ENCODE measurements around the gene UBN2. TPM values are rescaled to one million over a fixed set of nuclear protein-coding genes. Genes with fewer than 3 reads are reported as not detected.
A peak's percentile ranks its signal among the peaks of the same experiment; 100 is the strongest.

The UBN2 gene
- total RNA-seq, 2 experiments from 2014 or later = 7.0 to 7.6 TPM

DNA sequence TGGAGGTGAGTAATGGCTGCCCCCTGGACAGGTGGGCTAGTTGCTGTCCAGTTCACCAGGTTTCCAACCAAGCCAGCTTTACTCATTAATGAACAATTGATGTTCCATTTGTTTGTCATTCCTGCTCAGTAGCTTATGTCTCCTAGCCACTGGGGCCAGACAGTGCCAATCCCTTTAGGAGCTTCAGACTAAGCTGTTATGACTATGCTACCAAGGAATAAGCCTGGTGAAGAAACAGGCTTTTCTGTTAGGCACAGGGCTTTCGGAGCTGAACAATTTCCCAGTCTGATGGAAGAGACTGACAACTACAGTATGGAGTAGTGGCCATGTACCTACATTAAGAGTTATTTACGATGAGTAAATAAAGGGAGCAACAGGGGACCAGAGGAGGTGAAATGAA, 108.0 kb downstream of the UBN2 start:
- Mint-ChIP-seq H3K4me1 (ENCODE audit: low read depth) (peaks cover 21% of the 10 kb centered on the region), H3K4me3 (peak overlapping the region; percentile 82), H3K27ac (peak overlapping the region; percentile 99), H3K27me3 (peaks cover 3% of the 10 kb centered on the region), H3K9me3 (peaks cover 5% of the 10 kb centered on the region), H3K36me3 (ENCODE audit: low read depth) (peaks cover 17% of the 10 kb centered on the region)
- ChIA-PET CTCF (interaction anchor here (1.1 to 1.5 kb wide), 4 partner anchors 20 to 302 kb away, joined by 3 to 5 read pairs (median 4); partner anchors contain the start of gene LUC7L2), POLR2A (interaction anchor here (0.6 to 2.8 kb wide), 5 partner anchors 8 to 1344 kb away, joined by 3 to 36 read pairs (median 4); partner anchors contain the start of gene LUC7L2)
- TF ChIP-seq, protein P1, sequence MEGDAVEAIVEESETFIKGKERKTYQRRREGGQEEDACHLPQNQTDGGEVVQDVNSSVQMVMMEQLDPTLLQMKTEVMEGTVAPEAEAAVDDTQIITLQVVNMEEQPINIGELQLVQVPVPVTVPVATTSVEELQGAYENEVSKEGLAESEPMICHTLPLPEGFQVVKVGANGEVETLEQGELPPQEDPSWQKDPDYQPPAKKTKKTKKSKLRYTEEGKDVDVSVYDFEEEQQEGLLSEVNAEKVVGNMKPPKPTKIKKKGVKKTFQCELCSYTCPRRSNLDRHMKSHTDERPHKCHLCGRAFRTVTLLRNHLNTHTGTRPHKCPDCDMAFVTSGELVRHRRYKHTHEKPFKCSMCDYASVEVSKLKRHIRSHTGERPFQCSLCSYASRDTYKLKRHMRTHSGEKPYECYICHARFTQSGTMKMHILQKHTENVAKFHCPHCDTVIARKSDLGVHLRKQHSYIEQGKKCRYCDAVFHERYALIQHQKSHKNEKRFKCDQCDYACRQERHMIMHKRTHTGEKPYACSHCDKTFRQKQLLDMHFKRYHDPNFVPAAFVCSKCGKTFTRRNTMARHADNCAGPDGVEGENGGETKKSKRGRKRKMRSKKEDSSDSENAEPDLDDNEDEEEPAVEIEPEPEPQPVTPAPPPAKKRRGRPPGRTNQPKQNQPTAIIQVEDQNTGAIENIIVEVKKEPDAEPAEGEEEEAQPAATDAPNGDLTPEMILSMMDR (IDR thresholded peaks at IDR 0.05) = no peak
- intact Hi-C loops (cut with micrococcal nuclease) = no loop called here
- ATAC-seq (no peak), DNase-seq (no peak)

DNA sequence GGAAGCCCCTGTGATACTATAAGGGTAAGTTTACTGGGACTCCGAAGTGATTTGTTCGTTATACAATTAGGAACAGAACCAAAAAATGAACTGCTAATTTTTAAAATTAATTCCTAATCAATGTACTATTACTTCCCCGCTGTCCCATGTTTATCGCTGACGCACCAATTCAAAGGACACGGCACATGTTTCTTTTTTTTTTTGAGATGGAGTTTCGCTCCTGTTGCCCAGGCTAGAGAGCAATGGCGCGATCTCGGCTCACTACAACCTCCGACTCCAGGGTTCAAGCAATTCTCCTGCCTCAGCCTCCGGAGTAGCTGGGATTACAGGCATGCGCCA, 108.6 kb downstream of the UBN2 start:
- ATAC-seq = no peak
- Mint-ChIP-seq H3K27me3 (peaks cover 3% of the 10 kb centered on the region), H3K4me1 (ENCODE audit: low read depth) (peaks cover 24% of the 10 kb centered on the region), H3K9me3 (peaks cover 5% of the 10 kb centered on the region), H3K4me3 (peak overlapping the region; percentile 82), H3K27ac (peak overlapping the region; percentile 99), H3K36me3 (ENCODE audit: low read depth) (peaks cover 19% of the 10 kb centered on the region)
- TF ChIP-seq, protein P1 (IDR thresholded peaks at IDR 0.05) = no peak
- ChIA-PET POLR2A (interaction anchor here (0.8 to 2.8 kb wide), 5 partner anchors 9 to 205 kb away, joined by 3 to 36 read pairs (median 4); partner anchors contain the start of gene LUC7L2), CTCF (interaction anchor here (0.9 to 1.4 kb wide), 5 partner anchors 10 to 107 kb away, joined by 3 to 5 read pairs (median 4); partner anchors contain the start of gene LUC7L2)
- DNase-seq = no peak
- intact Hi-C loops (cut with micrococcal nuclease) = loop anchor here (1.0 to 10.0 kb wide), 3 partner anchors 21 to 325 kb away; partner anchors contain the start of gene ZC3HAV1

DNA sequence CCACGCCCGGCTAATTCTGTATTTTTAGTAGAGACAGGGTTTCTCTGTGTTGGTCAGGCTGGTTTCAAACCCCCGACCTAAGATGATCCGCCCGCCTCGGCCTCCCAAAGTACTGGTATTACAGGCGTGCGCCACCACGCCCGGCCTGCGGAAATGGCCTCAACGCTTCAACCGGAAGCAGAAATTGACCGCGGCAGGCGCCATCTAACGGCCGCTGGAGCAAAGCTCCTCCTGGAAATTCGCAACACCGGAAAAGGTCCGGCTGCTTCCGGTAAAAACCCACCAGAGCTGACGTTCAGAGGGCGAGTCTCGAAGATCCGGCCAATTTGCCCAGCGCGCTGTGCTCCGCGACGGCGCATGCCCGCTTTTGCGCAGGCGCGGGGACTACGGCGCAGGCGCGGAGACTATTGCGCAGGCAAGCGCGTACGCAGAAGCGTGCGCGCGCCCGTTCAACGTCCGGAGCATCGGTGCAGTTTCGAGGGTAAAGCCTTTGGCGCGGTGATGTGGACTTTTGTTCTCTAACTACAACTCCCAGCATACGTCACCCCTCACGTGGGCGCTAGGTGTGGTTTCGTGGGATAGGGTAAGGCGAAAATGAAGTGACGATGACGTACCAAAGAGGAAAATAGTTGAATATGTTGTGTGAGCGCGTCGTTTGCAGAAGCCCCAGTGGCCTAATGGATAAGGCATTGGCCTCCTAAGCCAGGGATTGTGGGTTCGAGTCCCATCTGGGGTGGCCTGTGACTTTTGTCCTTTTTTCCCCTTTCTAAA, 109.2 kb downstream of the UBN2 start:
- peaks cover 5% of the 10 kb centered on the region for H3K9me3 Mint-ChIP-seq
- peak overlapping the region; percentile 82 for H3K4me3 Mint-ChIP-seq
- CTCF ChIA-PET = interaction anchor here (0.7 to 1.4 kb wide), 5 partner anchors 9 to 108 kb away, joined by 3 to 5 read pairs (median 4); partner anchors contain the start of gene LUC7L2
- H3K36me3 Mint-ChIP-seq (ENCODE audit: low read depth) = peaks cover 23% of the 10 kb centered on the region
- DNase-seq (peak; percentile 100), ATAC-seq (peak; percentile 72)
- H3K27me3 Mint-ChIP-seq = peaks cover 3% of the 10 kb centered on the region
- POLR2A ChIA-PET = interaction anchor here (1.0 to 2.8 kb wide), 4 partner anchors 9 to 19 kb away, joined by 3 to 36 read pairs (median 4); partner anchors contain the start of gene LUC7L2
- peaks cover 24% of the 10 kb centered on the region for H3K4me1 Mint-ChIP-seq (ENCODE audit: low read depth)
- TF ChIP-seq, protein P1 (IDR thresholded peaks at IDR 0.05) = peak; percentile 67
- peak overlapping the region; percentile 99 for H3K27ac Mint-ChIP-seq
- intact Hi-C loops (cut with micrococcal nuclease) = loop anchor here (1.0 to 10.0 kb wide), 3 partner anchors 20 to 325 kb away; partner anchors contain the start of gene ZC3HAV1

DNA sequence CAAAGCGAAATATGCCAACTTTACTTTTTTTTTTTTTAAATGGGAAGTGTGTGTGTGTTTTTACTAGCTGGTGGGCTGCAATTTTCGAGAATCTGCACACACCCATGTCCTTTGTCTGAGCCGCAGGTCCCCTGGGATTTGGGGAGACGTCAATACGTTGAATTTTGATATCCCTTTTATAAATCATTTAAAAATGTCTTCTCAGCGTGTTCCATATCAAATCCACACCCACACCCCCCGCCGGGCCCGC, 109.7 kb downstream of the UBN2 start:
- TF ChIP-seq, protein P1 (IDR thresholded peaks at IDR 0.05) = no peak
- POLR2A ChIA-PET = interaction anchor here (2.2 to 2.8 kb wide), 2 partner anchors 10 to 18 kb away, joined by 5 to 36 read pairs; partner anchors contain the start of gene LUC7L2
- CTCF ChIA-PET = interaction anchor here (1.4 kb wide), 1 partner anchor 9 kb away, joined by 4 read pairs; no protein-coding TSS in a partner anchor
- Mint-ChIP-seq H3K4me1 (ENCODE audit: low read depth) (peaks cover 24% of the 10 kb centered on the region), H3K27ac (peak overlapping the region; percentile 99), H3K9me3 (peaks cover 5% of the 10 kb centered on the region), H3K27me3 (peaks cover 3% of the 10 kb centered on the region), H3K36me3 (ENCODE audit: low read depth) (peaks cover 26% of the 10 kb centered on the region), H3K4me3 (peak overlapping the region; percentile 82)
- intact Hi-C loops (cut with micrococcal nuclease) = loop anchor here (1.0 to 10.0 kb wide), 3 partner anchors 20 to 326 kb away; partner anchors contain the start of gene ZC3HAV1
- no peak for ATAC-seq
- DNase-seq = no peak

Data from activated CD8-positive, alpha-beta T cell treated with anti-CD3 and anti-CD28 coated beads for 36 hours (primary cell).